ENCODE measurements around the gene MOB3B.
"Not testable (repeated sequence)": the region's sequence is repeated elsewhere in the genome, so short reads cannot be mapped to it uniquely, and the experiment has no call there.

The MOB3B gene

DNA sequence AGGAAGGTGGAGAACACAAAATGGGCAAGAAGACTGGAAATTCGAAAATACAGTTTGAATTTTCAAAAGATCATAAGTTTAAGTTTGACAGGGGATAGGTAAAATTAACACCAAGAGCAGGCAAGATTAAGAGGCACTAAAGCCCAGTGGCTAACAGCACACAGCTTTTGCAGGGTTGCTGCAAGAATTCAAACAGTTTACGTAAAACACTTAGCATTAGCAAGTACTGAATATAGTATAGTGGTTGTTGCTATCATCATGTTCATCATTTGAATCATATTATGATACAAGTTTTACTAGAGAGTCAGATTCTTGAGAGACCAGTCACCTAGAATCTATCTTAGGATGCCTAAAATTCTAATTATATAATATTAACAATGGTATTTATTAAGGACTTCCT, 66.8 kb downstream of the MOB3B start:
- H3K27ac Mint-ChIP-seq = no peak overlapping the region
- H3K4me3 Mint-ChIP-seq = no peak overlapping the region
- peaks cover 1% of the 10 kb centered on the region for H3K36me3 Mint-ChIP-seq
- no peaks in the 10 kb centered on the region for H3K27me3 Mint-ChIP-seq
- H3K4me1 Mint-ChIP-seq = no peaks in the 10 kb centered on the region
- H3K9me3 Mint-ChIP-seq = no peaks in the 10 kb centered on the region

- no peak overlapping the region for H3K4me3 Mint-ChIP-seq
- no peaks in the 10 kb centered on the region for H3K9me3 Mint-ChIP-seq
- no peak overlapping the region for H3K27ac Mint-ChIP-seq
- H3K36me3 Mint-ChIP-seq = peaks cover 1% of the 10 kb centered on the region
- H3K4me1 Mint-ChIP-seq = peaks cover 4% of the 10 kb centered on the region
- H3K27me3 Mint-ChIP-seq = no peaks in the 10 kb centered on the region
These were observed 67.2 kb downstream of the MOB3B start for GRCh38 chr9:27462434-27462833.

- H3K9me3 Mint-ChIP-seq = no peaks in the 10 kb centered on the region
- H3K27ac Mint-ChIP-seq = no peak overlapping the region
- H3K4me3 Mint-ChIP-seq = no peak overlapping the region
- H3K36me3 Mint-ChIP-seq = peaks cover 4% of the 10 kb centered on the region
- H3K27me3 Mint-ChIP-seq = no peaks in the 10 kb centered on the region
- peaks cover 9% of the 10 kb centered on the region for H3K4me1 Mint-ChIP-seq
These were observed 69.2 kb downstream of the MOB3B start for GRCh38 chr9:27460226-27461023.

DNA sequence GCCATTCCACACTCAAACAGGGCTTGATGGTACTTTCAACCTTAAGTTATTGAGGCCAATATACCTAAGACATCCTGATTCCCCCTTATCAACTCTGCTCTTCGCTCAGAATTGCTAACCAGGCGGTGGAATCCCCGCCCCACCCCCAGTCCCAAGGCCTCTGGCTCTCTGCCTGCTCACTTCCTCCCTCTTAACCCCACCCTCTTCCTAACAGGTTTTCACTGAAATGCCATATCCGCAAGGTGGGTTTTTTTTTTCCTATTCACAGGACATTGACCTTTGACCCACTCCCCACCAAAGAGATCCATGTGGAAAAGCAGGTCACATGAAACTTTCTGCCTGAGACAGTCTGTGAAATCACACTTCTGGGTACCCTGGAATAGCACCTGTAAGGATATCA, 72.2 kb downstream of the MOB3B start:
- Mint-ChIP-seq H3K36me3 (peaks cover 9% of the 10 kb centered on the region), H3K27ac (no peak overlapping the region), H3K27me3 (no peaks in the 10 kb centered on the region), H3K4me3 (no peak overlapping the region), H3K9me3 (no peaks in the 10 kb centered on the region), H3K4me1 (peaks cover 9% of the 10 kb centered on the region)

GRCh38 chr9:27453860-27454553, 75.6 kb downstream of the MOB3B start:
- Mint-ChIP-seq H3K4me1 (peaks cover 9% of the 10 kb centered on the region), H3K4me3 (no peak overlapping the region), H3K36me3 (peaks cover 8% of the 10 kb centered on the region), H3K27ac (no peak overlapping the region), H3K27me3 (no peaks in the 10 kb centered on the region), H3K9me3 (no peaks in the 10 kb centered on the region)

- Mint-ChIP-seq H3K9me3 (no peaks in the 10 kb centered on the region), H3K4me1 (no peaks in the 10 kb centered on the region), H3K27me3 (no peaks in the 10 kb centered on the region), H3K36me3 (peaks cover 8% of the 10 kb centered on the region), H3K27ac (no peak overlapping the region), H3K4me3 (no peak overlapping the region)
These were observed 78.3 kb downstream of the MOB3B start for GRCh38 chr9:27451207-27451797.

- Mint-ChIP-seq H3K27ac (no peak overlapping the region), H3K27me3 (no peaks in the 10 kb centered on the region), H3K36me3 (peaks cover 8% of the 10 kb centered on the region), H3K4me1 (no peaks in the 10 kb centered on the region), H3K9me3 (no peaks in the 10 kb centered on the region), H3K4me3 (no peak overlapping the region)
These were observed 78.9 kb downstream of the MOB3B start for GRCh38 chr9:27450752-27451151.

DNA sequence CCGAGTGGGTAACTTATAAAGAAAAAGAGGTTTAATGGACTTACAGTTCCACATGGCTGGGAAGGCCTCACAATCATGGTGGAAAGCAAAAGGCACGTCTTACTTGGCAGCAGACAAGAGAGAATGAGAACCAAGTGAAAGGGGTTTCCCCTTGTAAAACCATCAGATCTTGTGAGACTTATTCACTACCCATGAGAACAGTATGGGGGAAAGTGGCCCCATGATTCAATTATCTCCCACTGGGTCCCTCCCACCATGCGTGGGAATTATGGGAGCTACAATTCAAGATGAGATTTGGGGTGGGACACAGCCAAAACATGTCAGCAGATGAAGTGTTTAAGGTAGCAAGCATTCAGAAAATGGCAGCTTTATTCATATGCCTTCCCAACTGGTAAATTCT, 81.3 kb downstream of the MOB3B start:
- H3K9me3 Mint-ChIP-seq, H3K4me1 Mint-ChIP-seq, H3K27ac Mint-ChIP-seq, H3K27me3 Mint-ChIP-seq, H3K4me3 Mint-ChIP-seq, H3K36me3 Mint-ChIP-seq: not testable (repeated sequence)

GRCh38 chr9:27447031-27447683, 82.5 kb downstream of the MOB3B start:
- H3K9me3 Mint-ChIP-seq = no peaks in the 10 kb centered on the region
- H3K4me3 Mint-ChIP-seq = no peak overlapping the region
- no peaks in the 10 kb centered on the region for H3K4me1 Mint-ChIP-seq
- H3K36me3 Mint-ChIP-seq = peaks cover 2% of the 10 kb centered on the region
- no peak overlapping the region for H3K27ac Mint-ChIP-seq
- no peaks in the 10 kb centered on the region for H3K27me3 Mint-ChIP-seq

- no peaks in the 10 kb centered on the region for H3K27me3 Mint-ChIP-seq
- H3K27ac Mint-ChIP-seq = no peak overlapping the region
- H3K9me3 Mint-ChIP-seq = no peaks in the 10 kb centered on the region
- H3K4me1 Mint-ChIP-seq = no peaks in the 10 kb centered on the region
- H3K4me3 Mint-ChIP-seq = no peak overlapping the region
- H3K36me3 Mint-ChIP-seq = peaks cover 2% of the 10 kb centered on the region
These were observed 83.9 kb downstream of the MOB3B start for GRCh38 chr9:27445688-27446087.

- Mint-ChIP-seq H3K36me3 (peaks cover 2% of the 10 kb centered on the region), H3K4me3 (no peak overlapping the region), H3K27me3 (no peaks in the 10 kb centered on the region), H3K9me3 (no peaks in the 10 kb centered on the region), H3K27ac (no peak overlapping the region), H3K4me1 (no peaks in the 10 kb centered on the region)
These were observed 84.5 kb downstream of the MOB3B start for GRCh38 chr9:27445057-27445595.

- Mint-ChIP-seq H3K9me3 (no peaks in the 10 kb centered on the region), H3K27ac (no peak overlapping the region), H3K27me3 (no peaks in the 10 kb centered on the region), H3K4me1 (no peaks in the 10 kb centered on the region), H3K36me3 (peaks cover 4% of the 10 kb centered on the region), H3K4me3 (no peak overlapping the region)
These were observed 87.2 kb downstream of the MOB3B start for GRCh38 chr9:27442464-27442863.

GRCh38 chr9:27441741-27442070, 87.9 kb downstream of the MOB3B start:
- no peak overlapping the region for H3K4me3 Mint-ChIP-seq
- H3K36me3 Mint-ChIP-seq = peaks cover 4% of the 10 kb centered on the region
- H3K4me1 Mint-ChIP-seq = no peaks in the 10 kb centered on the region
- no peaks in the 10 kb centered on the region for H3K27me3 Mint-ChIP-seq
- no peak overlapping the region for H3K27ac Mint-ChIP-seq
- H3K9me3 Mint-ChIP-seq = no peaks in the 10 kb centered on the region

- H3K9me3 Mint-ChIP-seq = no peaks in the 10 kb centered on the region
- H3K36me3 Mint-ChIP-seq = peaks cover 6% of the 10 kb centered on the region
- H3K4me1 Mint-ChIP-seq = no peaks in the 10 kb centered on the region
- no peaks in the 10 kb centered on the region for H3K27me3 Mint-ChIP-seq
- H3K27ac Mint-ChIP-seq = no peak overlapping the region
- no peak overlapping the region for H3K4me3 Mint-ChIP-seq
These were observed 88.5 kb downstream of the MOB3B start for GRCh38 chr9:27440888-27441740.

DNA sequence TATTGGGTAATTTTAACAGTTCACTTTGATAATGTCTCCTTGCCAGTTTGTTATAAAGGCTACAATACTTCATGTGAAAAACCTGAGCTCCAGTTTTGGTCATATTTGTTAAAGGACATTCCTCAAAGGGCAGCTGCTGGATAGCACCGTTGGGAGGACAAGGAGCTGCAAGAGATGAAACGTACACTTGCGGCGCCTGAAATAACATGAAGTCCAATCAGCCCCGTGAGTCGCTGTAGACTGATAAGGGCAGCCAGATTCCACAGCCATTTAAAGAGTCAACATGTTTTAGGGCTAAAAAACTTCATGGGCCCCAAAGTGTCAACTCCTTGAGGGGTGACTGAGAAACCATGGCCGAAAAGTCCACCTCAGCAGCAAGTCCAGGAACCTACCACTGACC, 91.1 kb downstream of the MOB3B start:
- no peaks in the 10 kb centered on the region for H3K9me3 Mint-ChIP-seq
- no peak overlapping the region for H3K27ac Mint-ChIP-seq
- H3K27me3 Mint-ChIP-seq = no peaks in the 10 kb centered on the region
- no peak overlapping the region for H3K4me3 Mint-ChIP-seq
- H3K36me3 Mint-ChIP-seq = peaks cover 6% of the 10 kb centered on the region
- H3K4me1 Mint-ChIP-seq = no peaks in the 10 kb centered on the region
